Measurements from ENCODE around the gene ADISSP.

ADISSP gene

GRCh38 chr20:3712279-3712873, 55.2 kb downstream of the ADISSP start, which contains the start of gene SIGLEC1:
Gene SIGLEC1, minus strand, starts transcription at chr20:3712600. Its CDS starts 5,472 bp downstream, at chr20:3707128.
- Mint-ChIP-seq H3K9me3 (no peaks in the 10 kb centered on the region), H3K4me3 (no peak within 1 kb of the TSS), H3K36me3 (ENCODE audit: low read depth) (no peaks in the 10 kb centered on the region), H3K4me1 (ENCODE audit: low read depth) (no peaks in the 10 kb centered on the region), H3K27me3 (peaks cover 11% of the 10 kb centered on the region), H3K27ac (no peak within 1 kb of the TSS)

DNA sequence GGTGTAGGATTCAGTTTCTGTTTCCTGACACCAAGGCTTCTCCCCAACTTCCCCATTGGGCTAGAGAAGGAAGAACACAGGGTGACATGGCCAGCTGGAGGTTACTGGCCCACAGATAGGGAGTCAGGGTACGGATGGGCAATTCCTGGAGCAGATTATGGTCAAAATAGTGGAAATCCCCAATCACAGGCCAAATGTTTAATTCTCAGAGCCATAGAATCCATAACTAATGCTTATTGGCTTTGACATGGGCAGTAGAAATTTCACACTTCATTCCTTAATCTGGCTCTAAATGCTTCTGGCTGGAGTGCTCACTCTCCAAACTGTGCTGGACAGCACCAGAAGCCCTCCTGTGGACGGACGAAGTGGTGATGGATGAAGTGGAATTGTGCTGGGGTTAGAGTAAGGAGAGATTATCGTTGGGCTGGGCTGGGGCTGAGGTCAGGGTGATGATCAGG, 56.0 kb downstream of the ADISSP start:
- Mint-ChIP-seq H3K9me3 (no peaks in the 10 kb centered on the region), H3K36me3 (ENCODE audit: low read depth) (no peaks in the 10 kb centered on the region), H3K4me1 (ENCODE audit: low read depth) (no peaks in the 10 kb centered on the region), H3K27ac (no peak overlapping the region), H3K27me3 (peaks cover 10% of the 10 kb centered on the region), H3K4me3 (no peak overlapping the region)

DNA sequence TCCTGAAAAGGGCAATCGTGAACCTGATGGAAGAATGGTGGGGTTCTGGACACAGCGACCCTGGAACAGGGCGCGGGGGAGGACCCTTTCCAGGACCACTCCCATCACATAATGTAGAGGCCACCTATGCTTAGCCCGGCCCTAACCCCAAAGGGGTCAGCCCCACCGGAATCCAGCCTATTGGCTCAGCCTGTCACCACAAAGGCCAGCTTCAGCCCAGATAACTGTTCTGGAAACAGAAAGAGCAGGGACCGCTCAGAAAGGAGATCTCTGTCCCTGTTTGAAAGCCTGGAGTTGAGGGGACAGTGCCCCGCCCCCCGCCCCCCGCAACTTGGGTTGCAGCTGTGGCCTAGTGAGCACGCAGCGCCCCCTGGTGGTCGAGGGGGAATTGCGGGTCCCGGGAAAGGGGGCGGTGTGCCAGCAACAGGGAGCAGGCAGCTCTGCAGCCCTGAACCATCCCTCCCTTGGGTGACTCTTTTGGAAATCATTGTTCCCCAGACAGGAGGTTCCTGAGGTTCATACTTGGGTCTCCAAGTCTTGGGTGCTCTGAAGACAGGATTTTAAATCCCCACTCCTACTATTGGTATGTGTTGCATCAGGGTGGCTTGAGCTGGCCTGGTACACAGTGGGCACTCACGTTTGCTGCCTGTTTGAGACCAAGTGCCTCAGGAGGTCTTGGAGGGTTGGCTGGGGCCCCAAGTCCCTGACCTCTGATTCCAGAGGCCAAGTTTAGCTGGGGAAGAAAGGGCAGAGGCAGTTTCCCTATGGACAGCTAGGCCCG, 56.7 kb downstream of the ADISSP start:
- no peak overlapping the region for H3K27ac Mint-ChIP-seq
- H3K36me3 Mint-ChIP-seq (ENCODE audit: low read depth) = no peaks in the 10 kb centered on the region
- H3K4me1 Mint-ChIP-seq (ENCODE audit: low read depth) = no peaks in the 10 kb centered on the region
- no peak overlapping the region for H3K4me3 Mint-ChIP-seq
- no peaks in the 10 kb centered on the region for H3K9me3 Mint-ChIP-seq
- H3K27me3 Mint-ChIP-seq = peaks cover 10% of the 10 kb centered on the region

DNA sequence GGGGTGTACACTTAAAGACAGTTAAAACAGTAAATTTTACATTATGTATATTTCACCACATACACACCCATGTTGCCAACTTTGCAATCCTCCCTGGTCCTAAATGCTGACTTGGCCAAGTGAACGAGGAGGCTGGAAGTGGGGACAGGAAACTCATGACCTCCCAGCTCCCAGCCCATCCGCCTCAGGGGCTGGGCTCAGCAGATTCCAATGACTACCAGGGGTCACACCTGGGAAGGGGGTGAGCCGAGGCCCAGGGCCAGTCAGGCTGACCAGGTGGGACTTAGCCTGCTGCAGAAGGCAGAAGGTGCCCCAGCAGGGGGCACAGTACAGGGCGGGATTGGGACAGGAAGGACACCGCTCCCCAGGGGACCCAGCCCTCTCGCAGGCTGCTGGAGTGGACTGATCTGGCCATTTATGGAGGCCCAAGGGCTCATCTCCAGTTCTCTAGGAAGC, 57.5 kb downstream of the ADISSP start:
- Mint-ChIP-seq H3K9me3 (no peaks in the 10 kb centered on the region), H3K27me3 (peaks cover 10% of the 10 kb centered on the region), H3K27ac (no peak overlapping the region), H3K4me1 (ENCODE audit: low read depth) (no peaks in the 10 kb centered on the region), H3K4me3 (no peak overlapping the region), H3K36me3 (ENCODE audit: low read depth) (no peaks in the 10 kb centered on the region)

- no peaks in the 10 kb centered on the region for H3K9me3 Mint-ChIP-seq
- H3K27me3 Mint-ChIP-seq = peaks cover 13% of the 10 kb centered on the region
- no peaks in the 10 kb centered on the region for H3K4me1 Mint-ChIP-seq (ENCODE audit: low read depth)
- H3K36me3 Mint-ChIP-seq (ENCODE audit: low read depth) = no peaks in the 10 kb centered on the region
- H3K4me3 Mint-ChIP-seq = no peak overlapping the region
- H3K27ac Mint-ChIP-seq = no peak overlapping the region
These were observed 60.0 kb downstream of the ADISSP start for GRCh38 chr20:3707508-3707899.

DNA sequence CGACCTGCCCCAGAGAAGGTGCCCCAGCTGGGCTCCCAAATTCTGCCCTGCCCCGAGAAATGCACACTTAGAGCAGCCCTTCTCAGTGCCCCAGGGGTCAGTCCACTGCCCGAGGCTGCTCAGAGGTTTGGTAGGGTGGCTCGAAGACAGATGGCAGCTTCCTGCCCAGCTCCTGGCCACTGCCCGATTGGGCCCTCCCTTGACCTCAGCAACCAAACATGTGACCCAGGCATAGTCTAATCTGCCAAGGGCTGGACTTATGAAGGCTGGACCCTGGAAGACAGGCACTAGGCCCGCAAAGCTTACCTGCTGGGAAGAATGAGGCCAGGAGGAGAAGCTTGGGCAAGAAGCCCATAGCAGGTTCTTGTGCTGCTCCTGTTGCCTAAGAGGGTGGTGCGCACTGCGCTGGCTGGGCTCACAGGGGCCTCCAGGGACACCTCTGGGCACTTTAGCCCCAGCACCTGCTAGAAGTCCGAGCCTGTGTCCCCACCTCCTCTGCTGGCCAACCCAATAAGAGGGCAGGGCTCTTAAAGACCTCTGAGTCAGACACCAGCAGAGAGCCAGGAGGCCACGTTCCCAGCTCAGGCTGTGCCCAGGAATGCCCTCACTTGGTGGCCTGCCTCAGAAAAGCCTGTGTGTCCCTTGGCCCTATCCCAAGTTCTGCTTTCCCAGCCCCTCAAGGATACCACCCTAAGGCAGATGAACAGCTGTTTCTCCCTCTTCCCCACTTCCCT, 60.6 kb downstream of the ADISSP start:
- Mint-ChIP-seq H3K27me3 (peaks cover 11% of the 10 kb centered on the region), H3K9me3 (no peaks in the 10 kb centered on the region), H3K4me3 (no peak overlapping the region), H3K27ac (no peak overlapping the region), H3K4me1 (ENCODE audit: low read depth) (no peaks in the 10 kb centered on the region), H3K36me3 (ENCODE audit: low read depth) (no peaks in the 10 kb centered on the region)

GRCh38 chr20:3705970-3706739, 61.4 kb downstream of the ADISSP start:
- H3K27me3 Mint-ChIP-seq = peaks cover 4% of the 10 kb centered on the region
- H3K4me1 Mint-ChIP-seq (ENCODE audit: low read depth) = no peaks in the 10 kb centered on the region
- no peaks in the 10 kb centered on the region for H3K9me3 Mint-ChIP-seq
- no peak overlapping the region for H3K4me3 Mint-ChIP-seq
- H3K27ac Mint-ChIP-seq = no peak overlapping the region
- H3K36me3 Mint-ChIP-seq (ENCODE audit: low read depth) = no peaks in the 10 kb centered on the region

GRCh38 chr20:3705491-3705969, 62.0 kb downstream of the ADISSP start:
- H3K4me3 Mint-ChIP-seq = no peak overlapping the region
- H3K9me3 Mint-ChIP-seq = no peaks in the 10 kb centered on the region
- peaks cover 3% of the 10 kb centered on the region for H3K27me3 Mint-ChIP-seq
- H3K27ac Mint-ChIP-seq = no peak overlapping the region
- no peaks in the 10 kb centered on the region for H3K4me1 Mint-ChIP-seq (ENCODE audit: low read depth)
- H3K36me3 Mint-ChIP-seq (ENCODE audit: low read depth) = no peaks in the 10 kb centered on the region

GRCh38 chr20:3704087-3704486, 63.5 kb downstream of the ADISSP start:
- Mint-ChIP-seq H3K27ac (no peak overlapping the region), H3K4me1 (ENCODE audit: low read depth) (no peaks in the 10 kb centered on the region), H3K27me3 (peaks cover 3% of the 10 kb centered on the region), H3K36me3 (ENCODE audit: low read depth) (no peaks in the 10 kb centered on the region), H3K9me3 (no peaks in the 10 kb centered on the region), H3K4me3 (no peak overlapping the region)

All from stimulated activated naive CD8-positive, alpha-beta T cell treated with anti-CD3 and anti-CD28 coated beads, Interleukin-15, Interleukin-2, amounts not matched to agents 100 ng/mL and 50 ng/mL, for 24 hours (primary cell).